Vagina (tissue), 2 donors: ENCODE measurements around the gene MYL11. TPM values are rescaled to one million over a fixed set of nuclear protein-coding genes. Genes with fewer than 3 reads are reported as not detected.

Experiments
- DNase-seq, 2 donors: peaks; one replicate each; pipeline ENCODE4 v3.0.0-alpha.2; 2017; ENCODE audit errors: extremely low spot score in 2 of 2
- H3K27ac ChIP-seq: fragments of 200-600 bp; sonication (generic); one replicate; pipeline ENCODE4 v1.5.1; 2019
- H3K27me3 ChIP-seq: fragments of 200-600 bp; sonication (generic); one replicate; pipeline ENCODE4 v1.5.1; 2019
- H3K36me3 ChIP-seq, 2 donors: fragments of 200-600 bp; sonication (generic); one replicate each; pipeline ENCODE4 v1.5.1; 2017 to 2019
- H3K4me1 ChIP-seq: fragments of 200-600 bp; sonication (generic); one replicate; pipeline ENCODE4 v1.5.1; 2019
- H3K4me3 ChIP-seq, 2 donors: fragments of 200-600 bp; sonication (generic); 1 replicate in 1 of 2; 2 replicates in 1 of 2; pipeline ENCODE4 v1.5.1; 2016 to 2019
- H3K9me3 ChIP-seq: fragments of 200-600 bp; sonication (generic); one replicate; pipeline ENCODE4 v1.5.1; 2019
- POLR2A ChIP-seq, 2 donors: fragments of 450-650 bp; IDR thresholded peaks; one replicate each; pipeline ENCODE4 v1.6.1; 2017; ENCODE audit warnings: antibody characterized with exemption in 2 of 2, mild to moderate bottlenecking in 2 of 2, moderate library complexity in 2 of 2
- POLR2AphosphoS5 ChIP-seq, 2 donors: sonication (generic); formaldehyde crosslinking; IDR thresholded peaks; one replicate each; pipeline ENCODE4 v1.9.0; 2017; ENCODE audit warnings: antibody characterized with exemption in 2 of 2, mild to moderate bottlenecking in 2 of 2, low read depth in 1 of 2; ENCODE audit not compliant: insufficient read depth in 1 of 2
- intact Hi-C: fragments of 100-400 bp; cut with DNase I; formaldehyde crosslinking; loops from one replicate; pipeline ENCODE4 v1.15.1; 2023
- total RNA-seq: library from RNA; depleted of rRNA; stranded (reverse); fragments of >200 nt; gene quantifications from one replicate; pipeline ENCODE4 v1.2.3, GENCODE V29; 2016
- TF ChIP-seq, protein P1 (sequence below), 3 experiments: fragments of 450-650 bp in 2 of 3; fragments of 200-600 bp in 1 of 3; sonication (generic) in 1 of 3; IDR thresholded peaks; one replicate each; pipeline ENCODE4 v1.5.1; 2017 to 2019; ENCODE audit warnings: antibody characterized with exemption in 3 of 3, mild to moderate bottlenecking in 2 of 3, moderate library complexity in 2 of 3

The MYL11 gene
- total RNA-seq, 1 donor from 2014 or later: not detected

DNA sequence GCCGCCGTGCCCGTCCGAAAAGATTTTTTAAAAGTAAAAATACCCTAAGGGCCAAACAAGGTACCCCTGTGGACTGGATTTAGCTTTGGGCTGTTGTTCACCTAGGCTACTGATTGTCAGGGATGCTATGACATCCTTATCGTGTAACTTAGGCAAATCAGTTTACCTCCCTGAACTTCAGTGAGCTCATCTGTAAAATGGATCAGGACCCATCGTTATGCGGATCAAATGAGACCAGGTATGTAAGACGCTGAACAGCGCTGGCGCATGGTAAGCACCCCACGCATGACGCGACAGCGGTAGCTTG, 32.1 kb downstream of the MYL11 start:
- no peak for DNase-seq
- Histone ChIP-seq H3K27me3 (no peaks in the 10 kb centered on the region), H3K27ac (peak overlapping the region; percentile 79), H3K4me1 (peaks cover 28% of the 10 kb centered on the region), H3K4me3 (peak overlapping the region; percentile 73 to 74), H3K36me3 (peaks cover 0 to 5% of the 10 kb centered on the region in 2 donors), H3K9me3 (no peaks in the 10 kb centered on the region)
- intact Hi-C loops: loop anchor here (10.0 kb wide), 1 partner anchor 342 kb away; the partner anchor contains the start of gene ALDOA
- no peak for TF ChIP-seq POLR2A (IDR thresholded peaks at IDR 0.05)
- TF ChIP-seq, protein P1, sequence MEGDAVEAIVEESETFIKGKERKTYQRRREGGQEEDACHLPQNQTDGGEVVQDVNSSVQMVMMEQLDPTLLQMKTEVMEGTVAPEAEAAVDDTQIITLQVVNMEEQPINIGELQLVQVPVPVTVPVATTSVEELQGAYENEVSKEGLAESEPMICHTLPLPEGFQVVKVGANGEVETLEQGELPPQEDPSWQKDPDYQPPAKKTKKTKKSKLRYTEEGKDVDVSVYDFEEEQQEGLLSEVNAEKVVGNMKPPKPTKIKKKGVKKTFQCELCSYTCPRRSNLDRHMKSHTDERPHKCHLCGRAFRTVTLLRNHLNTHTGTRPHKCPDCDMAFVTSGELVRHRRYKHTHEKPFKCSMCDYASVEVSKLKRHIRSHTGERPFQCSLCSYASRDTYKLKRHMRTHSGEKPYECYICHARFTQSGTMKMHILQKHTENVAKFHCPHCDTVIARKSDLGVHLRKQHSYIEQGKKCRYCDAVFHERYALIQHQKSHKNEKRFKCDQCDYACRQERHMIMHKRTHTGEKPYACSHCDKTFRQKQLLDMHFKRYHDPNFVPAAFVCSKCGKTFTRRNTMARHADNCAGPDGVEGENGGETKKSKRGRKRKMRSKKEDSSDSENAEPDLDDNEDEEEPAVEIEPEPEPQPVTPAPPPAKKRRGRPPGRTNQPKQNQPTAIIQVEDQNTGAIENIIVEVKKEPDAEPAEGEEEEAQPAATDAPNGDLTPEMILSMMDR (IDR thresholded peaks at IDR 0.05): no peak
- no peak for TF ChIP-seq POLR2AphosphoS5 (IDR thresholded peaks at IDR 0.05; ENCODE audit: insufficient read depth in 1 of 2, low read depth in 1 of 2)

DNA sequence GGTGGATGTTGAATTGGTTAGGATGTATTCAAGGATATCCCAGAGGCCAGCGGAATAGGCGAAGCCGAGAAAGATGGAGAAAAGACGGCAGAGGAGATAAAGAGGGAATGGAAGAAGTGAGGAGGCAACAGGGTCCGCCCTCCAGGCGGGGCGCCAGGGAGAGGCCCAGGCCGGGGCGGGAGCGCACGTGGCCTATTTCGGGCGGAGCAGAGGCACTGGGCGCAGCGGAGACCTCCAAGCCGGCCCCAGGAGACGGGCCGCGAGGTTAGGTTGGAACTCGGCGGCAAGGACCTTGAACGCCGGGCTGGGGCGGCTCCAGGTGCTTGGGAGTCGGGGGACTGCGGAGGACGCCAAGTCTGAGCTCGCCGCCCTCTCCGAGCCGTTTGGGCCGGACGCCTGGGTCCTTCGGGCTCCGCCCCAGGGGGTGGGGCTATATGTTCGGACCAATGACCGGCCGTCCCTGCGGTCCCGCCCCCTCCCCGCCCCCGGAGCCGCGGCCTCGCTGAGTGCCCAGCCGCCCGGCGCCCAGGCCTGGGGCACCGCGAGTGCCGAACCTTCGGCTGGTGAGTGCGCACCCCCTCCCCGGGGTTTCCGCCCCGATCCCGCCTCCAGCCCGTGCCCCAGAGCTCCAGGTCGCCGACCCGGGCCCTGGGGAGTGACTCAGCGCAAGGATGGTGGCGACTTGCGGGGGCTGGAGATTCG, 32.7 kb downstream of the MYL11 start, which contains the start of gene ZNF771:
ZNF771 (plus strand) TSS at position 505 of the 702 bp plus-strand sequence. CDS start 448 bp downstream, outside the sequence.
- DNase-seq: no peak
- Histone ChIP-seq H3K4me1 (peaks cover 28% of the 10 kb centered on the region), H3K27ac (peak within 1 kb of the TSS; percentile 79), H3K27me3 (no peaks in the 10 kb centered on the region), H3K9me3 (no peaks in the 10 kb centered on the region), H3K4me3 (peak within 1 kb of the TSS; percentile 73 to 74), H3K36me3 (peaks cover 0 to 5% of the 10 kb centered on the region in 2 donors)
- TF ChIP-seq, protein P1 (IDR thresholded peaks at IDR 0.05): no peak
- peak; percentile 67 to 93 for TF ChIP-seq POLR2AphosphoS5 (IDR thresholded peaks at IDR 0.05; ENCODE audit: insufficient read depth in 1 of 2, low read depth in 1 of 2)
- TF ChIP-seq POLR2A (IDR thresholded peaks at IDR 0.05): peak in 1 of 2 donors; percentile 27
- intact Hi-C loops: loop anchor here (10.0 kb wide), 1 partner anchor 342 kb away; the partner anchor contains the start of gene ALDOA

DNA sequence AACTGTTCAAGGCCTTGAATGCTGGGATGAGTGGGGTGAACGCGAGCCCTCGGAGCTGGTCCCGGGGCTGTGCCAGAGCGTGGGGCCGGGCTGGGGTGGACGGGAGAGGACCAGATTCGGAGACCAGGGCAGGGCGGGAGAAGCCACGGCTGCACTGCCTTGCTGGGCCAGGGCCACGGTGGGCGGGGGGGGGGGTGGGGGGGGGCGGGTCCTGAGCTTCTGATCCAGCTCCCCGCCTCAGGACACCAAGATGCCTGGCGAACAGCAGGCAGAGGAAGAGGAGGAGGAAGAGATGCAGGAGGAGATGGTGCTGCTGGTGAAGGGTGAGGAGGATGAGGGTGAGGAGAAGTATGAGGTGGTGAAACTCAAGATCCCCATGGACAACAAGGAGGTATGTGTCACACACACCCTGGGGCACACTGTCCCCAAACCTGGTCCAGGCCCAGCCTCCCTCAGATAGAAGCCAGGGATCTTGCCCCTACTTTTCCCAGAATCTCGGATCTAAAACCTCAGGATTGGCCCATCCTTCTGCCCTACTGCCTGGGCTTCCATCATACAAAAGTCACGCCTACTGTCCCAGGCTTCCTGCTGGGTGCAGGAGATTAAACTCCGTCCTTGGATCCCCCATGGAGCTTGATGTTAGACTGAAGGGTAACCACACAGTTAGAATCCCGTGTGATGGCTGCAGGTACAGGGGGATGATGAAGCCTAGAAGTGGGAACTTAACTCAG, 33.4 kb downstream of the MYL11 start:
- no peak for DNase-seq
- TF ChIP-seq POLR2A (IDR thresholded peaks at IDR 0.05) (no peak), POLR2AphosphoS5 (IDR thresholded peaks at IDR 0.05; ENCODE audit: insufficient read depth in 1 of 2, low read depth in 1 of 2) (no peak)
- TF ChIP-seq, protein P1 (IDR thresholded peaks at IDR 0.05): no peak
- intact Hi-C loops: loop anchor here (10.0 kb wide), 1 partner anchor 343 kb away; the partner anchor contains the start of gene ALDOA
- no peaks in the 10 kb centered on the region for H3K9me3 ChIP-seq
- peaks cover 28% of the 10 kb centered on the region for H3K4me1 ChIP-seq
- peak overlapping the region; percentile 73 to 74 for H3K4me3 ChIP-seq
- peaks cover 0 to 5% of the 10 kb centered on the region in 2 donors for H3K36me3 ChIP-seq
- H3K27ac ChIP-seq: peak overlapping the region; percentile 79
- H3K27me3 ChIP-seq: no peaks in the 10 kb centered on the region

DNA sequence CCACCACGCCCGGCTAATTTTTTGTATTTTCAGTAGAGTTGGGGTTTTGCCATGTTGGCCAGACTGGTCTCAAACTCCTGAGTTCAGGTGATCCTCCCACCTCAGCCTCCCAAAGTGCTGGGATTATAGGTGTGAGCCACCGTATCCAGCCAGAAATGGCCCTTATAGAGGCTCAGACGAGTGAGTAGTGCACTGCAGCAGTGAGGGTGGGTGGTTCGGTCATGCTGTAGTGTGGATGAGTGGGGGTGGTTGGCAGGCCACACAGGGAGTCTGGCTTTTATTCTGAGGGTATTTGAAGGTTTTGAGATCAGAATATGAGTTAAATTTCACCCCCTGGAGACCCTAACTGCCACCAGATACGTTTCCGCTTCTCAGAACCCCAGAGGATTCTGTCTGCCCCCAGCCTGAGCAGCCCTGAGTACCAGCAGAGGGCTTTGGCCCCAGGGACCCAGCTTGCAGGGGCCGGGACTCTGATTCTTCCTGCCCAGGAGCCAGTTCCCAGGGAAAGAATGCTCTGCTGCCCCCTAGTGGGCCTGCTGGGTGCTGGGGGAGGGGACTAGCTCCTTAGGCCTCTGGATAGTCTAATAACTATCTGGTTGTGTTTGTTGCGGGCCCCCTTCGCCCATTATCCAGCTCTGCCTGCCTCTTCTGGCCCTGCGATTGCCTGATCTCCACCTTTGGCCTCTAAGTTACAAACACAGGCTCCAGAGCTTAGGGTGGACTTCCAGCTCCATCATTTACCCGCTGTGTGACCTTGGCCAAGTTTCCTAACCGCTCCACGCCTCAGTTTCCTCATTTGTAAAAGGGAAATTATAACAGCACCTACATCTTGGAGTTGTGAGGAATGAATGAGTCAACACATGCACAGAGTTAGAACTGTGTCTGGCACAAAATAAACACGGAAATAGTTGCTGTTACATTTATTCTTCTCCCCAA, 34.8 kb downstream of the MYL11 start:
- intact Hi-C loops: loop anchor here (10.0 kb wide), 1 partner anchor 345 kb away; the partner anchor contains the start of gene ALDOA
- no peaks in the 10 kb centered on the region for H3K27me3 ChIP-seq
- peaks cover 0 to 5% of the 10 kb centered on the region in 2 donors for H3K36me3 ChIP-seq
- no peaks in the 10 kb centered on the region for H3K9me3 ChIP-seq
- TF ChIP-seq POLR2AphosphoS5 (IDR thresholded peaks at IDR 0.05; ENCODE audit: insufficient read depth in 1 of 2, low read depth in 1 of 2) (peak; percentile 25 to 63), POLR2A (IDR thresholded peaks at IDR 0.05) (no peak)
- TF ChIP-seq, protein P1 (IDR thresholded peaks at IDR 0.05): peak; percentile 88 to 90 (median 89)
- H3K4me3 ChIP-seq: peak overlapping the region in 1 of 2 donors; percentile 8
- no peak for DNase-seq
- peak overlapping the region; percentile 39 for H3K27ac ChIP-seq
- peaks cover 28% of the 10 kb centered on the region for H3K4me1 ChIP-seq
